HEK293 (cell line): ENCODE measurements around the gene GPRC5D.
A peak's percentile ranks its signal among the peaks of the same experiment; 100 is the strongest.

Experiments
- CTCF ChIA-PET: fragments of 350-600 bp; formaldehyde crosslinking; extraction: SDS; loops from one replicate; lab custom pipeline; 2021; ENCODE audit warnings: antibody characterized with exemption; lab: Yijun Ruan, JAX
- POLR2A ChIA-PET: fragments of 300-600 bp; formaldehyde crosslinking; extraction: SDS; loops from one replicate; lab custom pipeline; 2020; ENCODE audit warnings: antibody characterized with exemption, inconsistent platforms; lab: Yijun Ruan, JAX
- H3K27ac ChIP-seq: fragments of 200-500 bp; sonication (Bioruptor generic); 2 replicates; pipeline ENCODE4 v1.5.1; 2014; ENCODE audit warnings: low read depth, low read length, control low read depth, inconsistent platforms; ENCODE audit errors: extremely low read depth
- H3K36me3 ChIP-seq, 2 experiments: fragments of 200-500 bp in 1 of 2; sonication (Bioruptor generic) in 1 of 2; 1 replicate in 1 of 2; 2 replicates in 1 of 2; pipeline ENCODE4 v1.5.1; 2014 to 2017; ENCODE audit warnings: inconsistent platforms in 2 of 2, low read length in 2 of 2; ENCODE audit not compliant: control insufficient read depth in 2 of 2, insufficient read depth in 1 of 2
- H3K4me1 ChIP-seq: fragments of 200-500 bp; sonication (Bioruptor generic); 2 replicates; pipeline ENCODE4 v1.5.1; 2014; ENCODE audit warnings: mild to moderate bottlenecking, low read length, inconsistent platforms; ENCODE audit not compliant: control insufficient read depth, insufficient read depth
- H3K4me3 ChIP-seq: 2 replicates; pipeline ENCODE4 v1.5.1; 2011; ENCODE audit warnings: low read depth, mild to moderate bottlenecking, control low read depth, low read length, moderate library complexity
- H3K9me3 ChIP-seq: fragments of 200-500 bp; sonication (Bioruptor generic); 2 replicates; pipeline ENCODE4 v1.5.1; 2014; ENCODE audit warnings: low read depth, low read length, inconsistent platforms; ENCODE audit not compliant: control insufficient read depth, insufficient read depth
- IKZF3 ChIP-seq: fragments of 450-650 bp; IDR thresholded peaks from 2 replicates; pipeline ENCODE4 v1.5.0; 2018; ENCODE audit warnings: missing biosample characterization, mild to moderate bottlenecking, missing genetic modification characterization, moderate library complexity
- KLF1 ChIP-seq: fragments of 450-650 bp; formaldehyde crosslinking; IDR thresholded peaks from 2 replicates; pipeline ENCODE4 v1.5.1; 2016; ENCODE audit warnings: missing biosample characterization, missing genetic modification characterization
- KLF10 ChIP-seq: fragments of 450-650 bp; IDR thresholded peaks from 2 replicates; pipeline ENCODE4 v1.5.1; 2018; ENCODE audit warnings: missing biosample characterization, mild to moderate bottlenecking, missing genetic modification characterization
- KLF7 ChIP-seq: fragments of 450-650 bp; formaldehyde crosslinking; IDR thresholded peaks from 2 replicates; pipeline ENCODE4 v1.5.1; 2016; ENCODE audit warnings: missing biosample characterization, missing genetic modification characterization, borderline replicate concordance
- PRDM1 ChIP-seq: fragments of 450-650 bp; formaldehyde crosslinking; IDR thresholded peaks from 2 replicates; pipeline ENCODE4; 2016; ENCODE audit warnings: missing biosample characterization, missing genetic modification characterization
- PRDM2 ChIP-seq: fragments of 450-650 bp; formaldehyde crosslinking; IDR thresholded peaks from 2 replicates; pipeline ENCODE4 v1.5.1; 2016; ENCODE audit warnings: missing biosample characterization, missing genetic modification characterization, borderline replicate concordance
- SP2 ChIP-seq: fragments of 450-650 bp; formaldehyde crosslinking; IDR thresholded peaks from 2 replicates; pipeline ENCODE4 v1.5.1; 2016; ENCODE audit warnings: missing biosample characterization, missing genetic modification characterization
- ZNF157 ChIP-seq: fragments of 450-650 bp; formaldehyde crosslinking; IDR thresholded peaks from 2 replicates; pipeline ENCODE4 v1.5.1; 2016; ENCODE audit warnings: missing biosample characterization, missing genetic modification characterization
- ZNF18 ChIP-seq: fragments of 450-650 bp; formaldehyde crosslinking; IDR thresholded peaks from 2 replicates; pipeline ENCODE4 v1.5.1; 2016; ENCODE audit warnings: missing biosample characterization, missing genetic modification characterization
- ZNF23 ChIP-seq: fragments of 450-650 bp; formaldehyde crosslinking; IDR thresholded peaks from 2 replicates; pipeline ENCODE4 v1.5.1; 2016; ENCODE audit warnings: missing biosample characterization, missing genetic modification characterization, borderline replicate concordance
- ZNF48 ChIP-seq: fragments of 450-650 bp; formaldehyde crosslinking; IDR thresholded peaks from 2 replicates; pipeline ENCODE4 v1.5.1; 2016; ENCODE audit warnings: missing biosample characterization, missing genetic modification characterization
- ZNF501 ChIP-seq: fragments of 450-650 bp; formaldehyde crosslinking; IDR thresholded peaks from 2 replicates; pipeline ENCODE4 v1.5.1; 2016; ENCODE audit warnings: missing biosample characterization, missing genetic modification characterization
- ZNF530 ChIP-seq: fragments of 450-650 bp; formaldehyde crosslinking; IDR thresholded peaks from 2 replicates; pipeline ENCODE4 v1.5.1; 2016; ENCODE audit warnings: low read depth, missing biosample characterization, missing genetic modification characterization
- ZNF623 ChIP-seq: fragments of 450-650 bp; formaldehyde crosslinking; IDR thresholded peaks from 2 replicates; pipeline ENCODE4 v1.5.1; 2016; ENCODE audit warnings: missing biosample characterization, missing genetic modification characterization
- ZNF626 ChIP-seq: fragments of 450-650 bp; sonication (Bioruptor Pico); formaldehyde crosslinking; IDR thresholded peaks from 2 replicates; pipeline ENCODE4 v1.5.1; 2018; ENCODE audit warnings: missing biosample characterization, missing genetic modification characterization, inconsistent platforms
- ZNF658 ChIP-seq: fragments of 450-650 bp; formaldehyde crosslinking; IDR thresholded peaks from 2 replicates; pipeline ENCODE4; 2016; ENCODE audit warnings: missing biosample characterization, missing genetic modification characterization
- ZNF830 ChIP-seq: fragments of 450-650 bp; IDR thresholded peaks from 2 replicates; pipeline ENCODE4 v1.5.0; 2018; ENCODE audit warnings: missing biosample characterization, missing genetic modification characterization, low read depth, mild to moderate bottlenecking, moderate library complexity
- ZSCAN16 ChIP-seq: fragments of 450-650 bp; formaldehyde crosslinking; IDR thresholded peaks from 2 replicates; pipeline ENCODE4 v1.5.1; 2016; ENCODE audit warnings: missing biosample characterization, missing genetic modification characterization
- TF ChIP-seq, protein P1 (sequence below): fragments of 450-650 bp; formaldehyde crosslinking; IDR thresholded peaks from 2 replicates; pipeline ENCODE4 v1.5.1; 2017; ENCODE audit warnings: missing biosample characterization, missing genetic modification characterization

GPRC5D gene

GRCh38 chr12:12893438-12893837, 58.5 kb downstream of the GPRC5D start:
- Histone ChIP-seq H3K9me3 (no peaks in the 10 kb centered on the region), H3K4me1 (peaks cover 9% of the 10 kb centered on the region), H3K4me3 (peak overlapping the region; percentile 59)
- POLR2A ChIA-PET, result interaction anchor here (1.1 to 1.3 kb wide), 2 partner anchors 48 to 168 kb away, joined by 3 to 4 read pairs; no protein-coding TSS in a partner anchor
- no peak for TF ChIP-seq ZNF530 (tag by site-specific recombination)
- TF ChIP-seq KLF10 (tag by site-specific recombination), result no peak
- TF ChIP-seq, protein P1, sequence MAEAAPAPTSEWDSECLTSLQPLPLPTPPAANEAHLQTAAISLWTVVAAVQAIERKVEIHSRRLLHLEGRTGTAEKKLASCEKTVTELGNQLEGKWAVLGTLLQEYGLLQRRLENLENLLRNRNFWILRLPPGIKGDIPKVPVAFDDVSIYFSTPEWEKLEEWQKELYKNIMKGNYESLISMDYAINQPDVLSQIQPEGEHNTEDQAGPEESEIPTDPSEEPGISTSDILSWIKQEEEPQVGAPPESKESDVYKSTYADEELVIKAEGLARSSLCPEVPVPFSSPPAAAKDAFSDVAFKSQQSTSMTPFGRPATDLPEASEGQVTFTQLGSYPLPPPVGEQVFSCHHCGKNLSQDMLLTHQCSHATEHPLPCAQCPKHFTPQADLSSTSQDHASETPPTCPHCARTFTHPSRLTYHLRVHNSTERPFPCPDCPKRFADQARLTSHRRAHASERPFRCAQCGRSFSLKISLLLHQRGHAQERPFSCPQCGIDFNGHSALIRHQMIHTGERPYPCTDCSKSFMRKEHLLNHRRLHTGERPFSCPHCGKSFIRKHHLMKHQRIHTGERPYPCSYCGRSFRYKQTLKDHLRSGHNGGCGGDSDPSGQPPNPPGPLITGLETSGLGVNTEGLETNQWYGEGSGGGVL (tag by site-specific recombination), result no peak
- TF ChIP-seq IKZF3 (tag by site-specific recombination), result no peak
- TF ChIP-seq KLF7 (tag by site-specific recombination), result no peak
- no peak for TF ChIP-seq SP2 (tag by site-specific recombination)
- TF ChIP-seq KLF1 (tag by site-specific recombination), result no peak
- no peak for TF ChIP-seq ZSCAN16 (tag by site-specific recombination)
- no peak for TF ChIP-seq ZNF626 (tag by site-specific recombination)
- TF ChIP-seq ZNF623 (tag by site-specific recombination), result no peak
- no peak for TF ChIP-seq ZNF157 (tag by site-specific recombination)
- TF ChIP-seq ZNF501, result no peak
- TF ChIP-seq PRDM1, result no peak
- no peak for TF ChIP-seq ZNF658 (tag by site-specific recombination)
- TF ChIP-seq ZNF830 (tag by site-specific recombination), result no peak
- no peak for TF ChIP-seq PRDM2 (tag by site-specific recombination)
- TF ChIP-seq ZNF23, result no peak
- TF ChIP-seq ZNF48 (tag by site-specific recombination), result no peak
- no peak for TF ChIP-seq ZNF18 (tag by site-specific recombination)
- TF ChIP-seq, all 188 proteins: peak for 0
- Histone ChIP-seq H3K36me3 (no peaks in the 10 kb centered on the region; a peak in 1 of 3 replicates), H3K27ac (no peak overlapping the region)
- CTCF ChIA-PET, result interaction anchor here (2.3 to 4.3 kb wide), 2 partner anchors 22 to 57 kb away, joined by 10 to 44 read pairs; no protein-coding TSS in a partner anchor
